ENCODE measurements around the gene POFUT2. TPM values are rescaled to one million over a fixed set of nuclear protein-coding genes. Genes with fewer than 3 reads are reported as not detected.
"Not testable (repeated sequence)": the region's sequence is repeated elsewhere in the genome, so short reads cannot be mapped to it uniquely, and the experiment has no call there.

Gene POFUT2
- total RNA-seq, 2 donors from 2014 or later, result 11.3 to 16.0 TPM

- ATAC-seq, result no peak
- Mint-ChIP-seq H3K27ac (no peak overlapping the region), H3K9me3 (no peaks in the 10 kb centered on the region), H3K36me3 (no peaks in the 10 kb centered on the region)
- DNase-seq (ENCODE audit: low spot score in 2 of 2), result no peak
Measured at GRCh38 chr21:45318146-45318555, 30.5 kb upstream of the POFUT2 start.

DNA sequence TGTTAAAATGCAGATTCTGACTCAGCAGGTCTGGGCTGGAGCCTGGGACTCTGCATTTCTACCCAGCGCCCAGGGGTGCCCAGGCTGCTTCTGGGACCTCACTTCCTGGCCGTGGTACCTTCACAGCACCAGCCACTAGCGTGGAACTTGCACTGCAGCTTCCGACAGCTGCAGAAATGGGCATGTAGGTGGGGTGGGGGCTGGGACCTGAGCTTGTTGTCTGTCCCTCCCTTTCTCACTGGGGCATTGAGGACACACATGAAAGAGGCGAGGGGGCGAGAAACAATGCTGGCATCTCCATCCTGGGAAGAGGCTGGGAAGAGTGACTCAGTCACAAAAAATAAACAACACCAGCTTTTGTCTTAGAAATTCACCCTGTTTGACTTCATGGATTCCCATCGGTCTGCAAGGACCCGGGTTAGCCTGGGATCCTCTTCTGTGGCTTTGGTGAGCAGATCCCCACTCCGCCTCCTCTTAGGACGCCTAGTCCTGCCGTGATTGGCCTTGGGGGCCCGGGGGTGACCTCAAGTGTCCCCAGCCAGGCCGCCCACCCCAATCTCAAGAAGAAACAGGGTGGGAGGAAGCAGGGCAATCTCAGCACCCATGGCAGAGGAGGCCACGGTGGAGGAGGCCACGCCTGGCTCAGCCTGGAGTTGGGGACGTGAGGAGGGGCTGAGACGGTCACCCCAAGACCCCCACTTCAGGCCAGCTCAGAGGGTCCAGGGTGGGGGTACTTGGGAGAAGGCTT lies 29.9 kb upstream of the POFUT2 start:
- DNase-seq (ENCODE audit: low spot score in 2 of 2) (no peak), ATAC-seq (no peak)
- no peak overlapping the region for H3K27ac Mint-ChIP-seq
- peaks cover 0 to 2% of the 10 kb centered on the region in 2 donors for H3K36me3 Mint-ChIP-seq
- H3K9me3 Mint-ChIP-seq, result no peaks in the 10 kb centered on the region

DNA sequence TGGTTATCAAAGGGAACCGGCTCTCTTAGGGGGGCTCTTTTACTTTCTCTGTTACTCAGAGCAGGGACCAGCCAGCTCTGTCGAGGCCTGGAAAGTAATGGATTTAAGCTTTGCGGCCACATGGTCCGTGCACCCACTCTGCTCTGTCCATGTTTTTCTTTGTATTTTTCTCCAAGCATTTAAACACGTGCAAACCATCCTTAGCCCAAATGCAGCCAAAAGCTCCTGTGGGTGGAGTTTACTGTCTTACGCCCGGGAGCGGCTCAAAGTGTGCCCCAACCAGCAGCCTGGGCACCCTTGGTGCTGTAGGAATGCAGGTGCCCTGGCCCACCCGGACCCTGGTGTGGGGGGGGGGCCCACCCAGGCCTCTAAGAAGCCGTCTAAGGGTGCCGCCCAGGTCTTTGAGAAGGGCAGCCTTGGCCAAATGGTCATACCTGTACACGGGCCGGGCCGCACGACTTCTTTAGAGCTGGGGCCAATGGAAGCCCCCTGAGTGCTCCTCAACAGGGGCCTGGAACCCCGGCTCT lies 29.2 kb upstream of the POFUT2 start:
- ATAC-seq (no peak), DNase-seq (ENCODE audit: low spot score in 2 of 2) (no peak)
- Mint-ChIP-seq H3K36me3 (peaks cover 0 to 8% of the 10 kb centered on the region in 2 donors), H3K27ac (no peak overlapping the region), H3K9me3 (peaks cover 0 to 1% of the 10 kb centered on the region in 2 donors)

- not testable (repeated sequence) for H3K9me3 Mint-ChIP-seq; H3K27ac Mint-ChIP-seq; DNase-seq (ENCODE audit: low spot score in 2 of 2); H3K36me3 Mint-ChIP-seq; ATAC-seq
Measured at GRCh38 chr21:45315676-45316470, 28.2 kb upstream of the POFUT2 start.

DNA sequence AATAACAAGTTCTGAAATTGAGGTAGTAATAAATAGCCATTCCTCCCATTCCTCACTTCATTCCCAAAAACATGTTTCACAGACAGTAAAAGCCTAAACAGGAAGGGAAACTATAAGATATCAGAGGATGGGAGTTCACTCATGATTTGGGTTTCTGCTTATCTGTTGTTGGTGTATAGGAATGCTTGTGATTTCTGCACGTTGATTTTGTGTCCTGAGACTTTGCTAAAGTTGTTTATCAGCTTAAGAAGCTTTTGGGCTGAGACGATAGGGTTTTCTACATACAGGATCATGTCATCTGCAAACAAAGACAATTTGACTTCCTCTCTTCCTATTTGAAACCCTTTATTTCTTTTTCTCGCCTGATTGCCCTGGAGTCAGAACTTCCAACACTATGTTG lies 26.0 kb upstream of the POFUT2 start:
- no peak for ATAC-seq
- H3K9me3 Mint-ChIP-seq, result peaks cover 0 to 10% of the 10 kb centered on the region in 2 donors
- H3K36me3 Mint-ChIP-seq, result peaks cover 0 to 9% of the 10 kb centered on the region in 2 donors
- no peak overlapping the region for H3K27ac Mint-ChIP-seq
- no peak for DNase-seq (ENCODE audit: low spot score in 2 of 2)

GRCh38 chr21:45313015-45313414 lies 25.3 kb upstream of the POFUT2 start:
- peaks cover 0 to 9% of the 10 kb centered on the region in 2 donors for H3K36me3 Mint-ChIP-seq
- no peak overlapping the region for H3K27ac Mint-ChIP-seq
- DNase-seq (ENCODE audit: low spot score in 2 of 2) (no peak), ATAC-seq (no peak)
- H3K9me3 Mint-ChIP-seq, result peaks cover 0 to 10% of the 10 kb centered on the region in 2 donors

- no peak for ATAC-seq
Measured at GRCh38 chr21:45312296-45312695, 24.6 kb upstream of the POFUT2 start.

DNA sequence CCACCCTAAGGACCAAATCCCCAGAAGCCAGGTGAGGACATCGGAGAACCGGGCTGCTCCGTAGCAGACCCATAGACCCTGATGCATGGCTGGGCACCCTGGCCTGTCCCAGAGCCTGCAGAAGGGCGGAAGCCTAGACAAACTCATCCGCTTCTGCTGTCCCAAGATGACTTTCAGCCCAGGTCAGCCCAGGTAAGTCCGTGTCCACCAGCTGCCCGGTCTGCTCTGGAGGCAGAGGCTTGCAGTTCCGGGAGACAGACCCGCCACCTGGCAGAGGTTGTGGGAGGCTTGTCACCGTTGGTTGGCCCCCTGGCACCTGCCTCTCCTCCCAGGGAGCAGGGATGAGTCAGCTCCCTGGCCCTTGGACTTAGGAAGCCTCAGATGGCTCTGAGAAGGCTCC lies 22.8 kb upstream of the POFUT2 start:
- ATAC-seq (no peak), DNase-seq (ENCODE audit: low spot score in 2 of 2) (no peak)

More at GRCh38 chr21:45312296-45312695, 24.6 kb upstream of the POFUT2 start:
- no peak overlapping the region for H3K27ac Mint-ChIP-seq
- peaks cover 0 to 10% of the 10 kb centered on the region in 2 donors for H3K9me3 Mint-ChIP-seq
- DNase-seq (ENCODE audit: low spot score in 2 of 2), result no peak
- peaks cover 0 to 9% of the 10 kb centered on the region in 2 donors for H3K36me3 Mint-ChIP-seq

DNA sequence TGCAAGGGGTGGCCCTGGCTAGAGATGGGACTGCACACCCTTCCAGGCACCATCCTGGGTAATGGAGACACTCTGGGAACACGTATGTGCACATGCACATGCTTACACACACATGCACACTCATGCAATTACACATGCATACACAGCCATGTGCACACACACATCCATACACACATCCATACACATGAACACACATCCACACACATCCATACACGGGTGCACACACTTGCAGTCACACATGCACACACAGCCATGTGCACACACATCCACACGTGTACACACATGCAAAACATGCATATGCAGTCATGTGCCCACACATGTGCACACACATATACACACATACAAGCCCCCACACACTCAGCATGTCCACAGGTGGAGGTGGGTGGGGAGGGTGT lies 22.3 kb upstream of the POFUT2 start:
- Mint-ChIP-seq H3K9me3 (peaks cover 0 to 10% of the 10 kb centered on the region in 2 donors), H3K27ac (peak overlapping the region in 1 of 2 donors; percentile 68), H3K36me3 (peaks cover 0 to 9% of the 10 kb centered on the region in 2 donors)
- no peak for DNase-seq (ENCODE audit: low spot score in 2 of 2)
- ATAC-seq, result no peak

More for the DNA sequence above, 22.8 kb upstream of the POFUT2 start:
- H3K27ac Mint-ChIP-seq, result no peak overlapping the region
- peaks cover 0 to 10% of the 10 kb centered on the region in 2 donors for H3K9me3 Mint-ChIP-seq
- peaks cover 0 to 9% of the 10 kb centered on the region in 2 donors for H3K36me3 Mint-ChIP-seq

- peak; percentile 71 to 72 for ATAC-seq
- DNase-seq (ENCODE audit: low spot score in 2 of 2), result peak in 1 of 2 donors; percentile 67
- peaks cover 0 to 9% of the 10 kb centered on the region in 2 donors for H3K36me3 Mint-ChIP-seq
- peaks cover 0 to 10% of the 10 kb centered on the region in 2 donors for H3K9me3 Mint-ChIP-seq
- peak overlapping the region in 1 of 2 donors; percentile 68 for H3K27ac Mint-ChIP-seq
Measured at GRCh38 chr21:45309069-45309986, 21.6 kb upstream of the POFUT2 start.

- DNase-seq (ENCODE audit: low spot score in 2 of 2) (no peak), ATAC-seq (peak; percentile 17 to 49)
- H3K9me3 Mint-ChIP-seq, result peaks cover 0 to 10% of the 10 kb centered on the region in 2 donors
- peak overlapping the region in 1 of 2 donors; percentile 68 for H3K27ac Mint-ChIP-seq
- peaks cover 0 to 9% of the 10 kb centered on the region in 2 donors for H3K36me3 Mint-ChIP-seq
Measured at GRCh38 chr21:45308194-45309068, 20.7 kb upstream of the POFUT2 start.

- H3K36me3 Mint-ChIP-seq; ATAC-seq; H3K9me3 Mint-ChIP-seq; DNase-seq (ENCODE audit: low spot score in 2 of 2): not testable (repeated sequence)
- H3K27ac Mint-ChIP-seq, result peak overlapping the region in 1 of 2 donors; percentile 61
Measured at GRCh38 chr21:45307597-45308158, 20.0 kb upstream of the POFUT2 start.

- ATAC-seq, result no peak
- Mint-ChIP-seq H3K27ac (peak overlapping the region in 1 of 2 donors; percentile 61), H3K36me3 (peaks cover 0 to 1% of the 10 kb centered on the region in 2 donors), H3K9me3 (peaks cover 0 to 9% of the 10 kb centered on the region in 2 donors)
- no peak for DNase-seq (ENCODE audit: low spot score in 2 of 2)
Measured at GRCh38 chr21:45306832-45307571, 19.3 kb upstream of the POFUT2 start.

GRCh38 chr21:45306453-45306831 lies 18.7 kb upstream of the POFUT2 start:
- ATAC-seq (no peak), DNase-seq (ENCODE audit: low spot score in 2 of 2) (no peak)
- Mint-ChIP-seq H3K36me3 (no peaks in the 10 kb centered on the region), H3K27ac (no peak overlapping the region), H3K9me3 (peaks cover 0 to 3% of the 10 kb centered on the region in 2 donors)
